T-helper 1 cell treated with Interleukin-12 subunit alpha and Interleukin-12 subunit beta and Interleukin-4 antibody, amounts not matched to agents 30 ng/mL and 1 ng/mL, for 36 hours (primary cell): ENCODE data around the gene SLC13A5. TPM values are rescaled to one million over a fixed set of nuclear protein-coding genes. Genes with fewer than 3 reads are reported as not detected.

Source experiments
- intact Hi-C: fragments of 100-400 bp; cut with micrococcal nuclease; formaldehyde crosslinking; loops from one replicate; pipeline ENCODE4 v1.15.1; 2024
- total RNA-seq: library from RNA; stranded (reverse); gene quantifications from 2 replicates; pipeline ENCODE4 v1.2.3, GENCODE V29; 2022

Gene SLC13A5
- total RNA-seq, 1 donor from 2014 or later = not detected

GRCh38 chr17:6639586-6640535 is 73.3 kb downstream of the SLC13A5 start:
- intact Hi-C loops = loop anchor here (1.0 to 10.0 kb wide), 11 partner anchors 11 to 1742 kb away; partner anchors contain the start of genes C17orf100, DERL2, DVL2 and EIF5A

GRCh38 chr17:6639014-6639585 is 74.1 kb downstream of the SLC13A5 start:
- intact Hi-C loops = no loop called here

GRCh38 chr17:6638046-6638908 is 74.9 kb downstream of the SLC13A5 start:
- intact Hi-C loops = no loop called here

- intact Hi-C loops = no loop called here
Measured at GRCh38 chr17:6637458-6637840, 75.7 kb downstream of the SLC13A5 start.

GRCh38 chr17:6636616-6637457 is 76.3 kb downstream of the SLC13A5 start:
- intact Hi-C loops = no loop called here

- intact Hi-C loops = no loop called here
Measured at GRCh38 chr17:6636105-6636504, 77.1 kb downstream of the SLC13A5 start.

Other genes starting within 250 kb of the SLC13A5 start
- gene PITPNM3, start 156.8 kb downstream of the SLC13A5 start, total RNA-seq = 0.83 and 1.0 TPM in 2 replicates
- 19.6 and 22.4 TPM in 2 replicates for gene KIAA0753, start 72.7 kb downstream of the SLC13A5 start, total RNA-seq
- 70.8 and 75.7 TPM in 2 replicates for gene TXNDC17, start 72.3 kb downstream of the SLC13A5 start, total RNA-seq
- 19.1 and 23.7 TPM in 2 replicates for gene MED31, start 61.8 kb downstream of the SLC13A5 start, total RNA-seq
- gene C17orf100, start 61.6 kb downstream of the SLC13A5 start, total RNA-seq = 2.0 and 2.3 TPM in 2 replicates
- 432 and 434 TPM in 2 replicates for gene XAF1, start 42.7 kb upstream of the SLC13A5 start, total RNA-seq
- 5.5 and 6.4 TPM in 2 replicates for gene FBXO39, start 62.8 kb upstream of the SLC13A5 start, total RNA-seq
- gene TEKT1, start 118.4 kb upstream of the SLC13A5 start, total RNA-seq = not detected in 2 replicates